Measurements from ENCODE around the gene CLIP2. TPM values are rescaled to one million over a fixed set of nuclear protein-coding genes. Genes with fewer than 3 reads are reported as not detected.
"Not testable (repeated sequence)": the region's sequence is repeated elsewhere in the genome, so short reads cannot be mapped to it uniquely, and the experiment has no call there.

CLIP2 gene
- total RNA-seq, result 100 to 1,000 TPM in 1 of 4 donors, 10 to 100 TPM in 3; 35.4 to 212 (median 76.6) TPM

DNA sequence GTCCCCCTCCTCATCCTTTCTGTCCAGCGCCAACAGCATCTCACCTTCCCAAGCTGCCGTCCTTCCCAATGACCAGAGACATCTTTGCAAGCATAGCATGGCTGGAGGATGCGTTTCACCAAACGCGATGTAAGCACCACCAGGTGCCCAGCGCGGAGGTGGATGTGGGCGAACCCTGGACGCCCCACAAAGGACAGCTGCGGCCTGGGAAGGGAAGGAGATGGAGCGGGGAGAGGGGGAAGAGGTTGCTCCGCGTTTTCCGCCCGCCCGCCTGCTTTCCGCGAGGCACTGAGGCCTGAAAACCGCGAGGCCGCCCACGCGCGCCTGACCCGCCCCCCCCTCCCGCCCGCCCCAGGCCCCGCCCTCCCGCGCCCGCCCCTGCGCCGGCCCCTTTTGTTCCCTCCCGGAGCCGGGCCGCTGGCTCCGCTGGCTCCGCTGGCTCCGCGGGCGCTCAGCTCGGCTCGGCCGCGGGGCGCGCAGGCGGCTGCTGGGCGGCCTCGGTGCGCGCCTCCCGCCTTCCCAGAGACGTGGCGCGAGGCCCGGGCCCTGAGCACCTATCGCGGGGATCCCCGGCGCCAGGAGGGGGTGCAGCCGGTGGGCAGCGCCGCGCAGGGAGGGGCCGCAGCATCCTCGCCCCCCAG lies at the start of gene CLIP2:
TSS of gene CLIP2 (plus strand) at position 390 of the 641 bp plus-strand sequence. CDS start 28,140 bp downstream, outside the sequence.
- Histone ChIP-seq H3K4me3 (peak within 1 kb of the TSS; percentile 89 to 96 (median 94)), H3K27ac (peak within 1 kb of the TSS; percentile 80 to 93 (median 84)), H3K27me3 (no peaks in the 10 kb centered on the region), H3K36me3 (no peaks in the 10 kb centered on the region), H3K9me3 (no peaks in the 10 kb centered on the region), H3K4me1 (peaks cover 7 to 85% (median 17%) of the 10 kb centered on the region in 4 donors)
- peak; percentile 9 to 77 for TF ChIP-seq POLR2A (IDR thresholded peaks at IDR 0.05)
- TF ChIP-seq, protein P1, sequence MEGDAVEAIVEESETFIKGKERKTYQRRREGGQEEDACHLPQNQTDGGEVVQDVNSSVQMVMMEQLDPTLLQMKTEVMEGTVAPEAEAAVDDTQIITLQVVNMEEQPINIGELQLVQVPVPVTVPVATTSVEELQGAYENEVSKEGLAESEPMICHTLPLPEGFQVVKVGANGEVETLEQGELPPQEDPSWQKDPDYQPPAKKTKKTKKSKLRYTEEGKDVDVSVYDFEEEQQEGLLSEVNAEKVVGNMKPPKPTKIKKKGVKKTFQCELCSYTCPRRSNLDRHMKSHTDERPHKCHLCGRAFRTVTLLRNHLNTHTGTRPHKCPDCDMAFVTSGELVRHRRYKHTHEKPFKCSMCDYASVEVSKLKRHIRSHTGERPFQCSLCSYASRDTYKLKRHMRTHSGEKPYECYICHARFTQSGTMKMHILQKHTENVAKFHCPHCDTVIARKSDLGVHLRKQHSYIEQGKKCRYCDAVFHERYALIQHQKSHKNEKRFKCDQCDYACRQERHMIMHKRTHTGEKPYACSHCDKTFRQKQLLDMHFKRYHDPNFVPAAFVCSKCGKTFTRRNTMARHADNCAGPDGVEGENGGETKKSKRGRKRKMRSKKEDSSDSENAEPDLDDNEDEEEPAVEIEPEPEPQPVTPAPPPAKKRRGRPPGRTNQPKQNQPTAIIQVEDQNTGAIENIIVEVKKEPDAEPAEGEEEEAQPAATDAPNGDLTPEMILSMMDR (IDR thresholded peaks at IDR 0.05), result peak in 3 of 6 experiments; percentile 21 to 32 (median 27)
- peak; percentile 73 to 93 (median 89) for DNase-seq

- no peaks in the 10 kb centered on the region for H3K27me3 ChIP-seq
- no peak overlapping the region for H3K4me3 ChIP-seq
- H3K27ac ChIP-seq, result peak overlapping the region in 1 of 4 donors; percentile 1
- peak in 2 of 3 donors; percentile 80 to 88 for DNase-seq
- H3K9me3 ChIP-seq, result no peaks in the 10 kb centered on the region
- H3K36me3 ChIP-seq, result peaks cover 0 to 77% (median 0%) of the 10 kb centered on the region in 3 donors
- TF ChIP-seq, protein P1 (IDR thresholded peaks at IDR 0.05), result no peak
- TF ChIP-seq POLR2A (IDR thresholded peaks at IDR 0.05), result no peak
- peaks cover 0 to 3% (median 0%) of the 10 kb centered on the region in 4 donors for H3K4me1 ChIP-seq
Observed at GRCh38 chr7:74240482-74240881, 48.7 kb upstream of the CLIP2 start.

DNA sequence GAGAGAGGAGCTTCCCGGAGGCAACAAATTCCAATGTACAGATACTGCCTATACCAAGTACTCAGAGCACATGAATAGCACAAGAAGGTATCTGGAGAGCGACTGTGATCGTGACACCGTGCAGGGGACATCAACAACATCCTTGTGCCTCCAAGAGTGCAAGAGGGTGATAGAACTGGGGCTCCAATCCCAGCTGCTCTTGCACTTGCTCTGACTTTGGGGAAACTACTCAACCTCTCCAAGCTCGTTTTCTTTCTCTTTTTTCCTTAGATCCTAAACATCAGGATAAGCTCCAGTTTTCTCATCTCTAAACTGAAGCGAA lies 47.1 kb upstream of the CLIP2 start:
- Histone ChIP-seq H3K9me3 (no peaks in the 10 kb centered on the region), H3K4me3 (no peak overlapping the region), H3K27ac (peak overlapping the region in 1 of 4 donors; percentile 6), H3K36me3 (peaks cover 0 to 63% (median 0%) of the 10 kb centered on the region in 3 donors), H3K4me1 (peaks cover 0 to 3% (median 0%) of the 10 kb centered on the region in 4 donors), H3K27me3 (no peaks in the 10 kb centered on the region)
- no peak for TF ChIP-seq POLR2A (IDR thresholded peaks at IDR 0.05)
- TF ChIP-seq, protein P1 (IDR thresholded peaks at IDR 0.05), result no peak
- no peak for DNase-seq

DNA sequence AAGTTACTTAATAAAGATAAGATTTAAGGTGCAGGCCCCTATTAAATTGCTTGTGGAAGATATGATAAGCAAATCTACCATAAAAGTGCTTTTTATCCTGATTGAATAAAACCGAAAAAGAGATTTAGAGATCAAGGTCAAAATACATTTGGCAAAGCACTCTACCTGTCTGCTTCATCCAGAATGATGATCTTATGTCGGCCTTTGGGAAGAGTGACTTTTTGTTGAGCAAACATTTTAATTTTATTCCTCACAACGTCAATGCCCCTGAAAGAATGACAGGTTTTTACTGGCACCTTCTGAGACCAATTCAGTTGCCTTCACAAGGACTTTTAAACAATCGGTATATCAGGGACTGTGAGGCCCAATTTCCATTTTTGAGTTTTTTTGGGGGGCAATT lies 42.7 kb upstream of the CLIP2 start:
- Histone ChIP-seq H3K4me1 (peaks cover 0 to 2% (median 0%) of the 10 kb centered on the region in 4 donors), H3K27ac (no peak overlapping the region), H3K9me3 (no peaks in the 10 kb centered on the region), H3K36me3 (peaks cover 0 to 69% (median 0%) of the 10 kb centered on the region in 3 donors), H3K27me3 (no peaks in the 10 kb centered on the region), H3K4me3 (no peak overlapping the region)
- TF ChIP-seq, protein P1 (IDR thresholded peaks at IDR 0.05), result no peak
- TF ChIP-seq POLR2A (IDR thresholded peaks at IDR 0.05), result no peak
- no peak for DNase-seq

- H3K9me3 ChIP-seq, result no peaks in the 10 kb centered on the region
- H3K4me1 ChIP-seq, result peaks cover 0 to 7% (median 0%) of the 10 kb centered on the region in 4 donors
- no peak for DNase-seq
- no peaks in the 10 kb centered on the region for H3K27me3 ChIP-seq
- no peak overlapping the region for H3K4me3 ChIP-seq
- H3K27ac ChIP-seq, result no peak overlapping the region
- no peak for TF ChIP-seq POLR2A (IDR thresholded peaks at IDR 0.05)
- TF ChIP-seq, protein P1 (IDR thresholded peaks at IDR 0.05), result no peak
- peaks cover 0 to 53% (median 0%) of the 10 kb centered on the region in 3 donors for H3K36me3 ChIP-seq
Observed at GRCh38 chr7:74248156-74248555, 41.1 kb upstream of the CLIP2 start.

- peaks cover 0 to 49% (median 0%) of the 10 kb centered on the region in 3 donors for H3K36me3 ChIP-seq
- H3K4me1 ChIP-seq, result peaks cover 0 to 13% (median 0%) of the 10 kb centered on the region in 4 donors
- not testable (repeated sequence) for DNase-seq, H3K27ac ChIP-seq, H3K27me3 ChIP-seq, H3K4me3 ChIP-seq, H3K9me3 ChIP-seq
Observed at GRCh38 chr7:74249058-74249457, 40.1 kb upstream of the CLIP2 start.

Data from Peyer's patch (tissue), 4 donors.